Stimulated activated CD4-positive, alpha-beta T cell treated with anti-CD3 and anti-CD28 coated beads, Interleukin-4, amount 100 ng/mL, for 24 hours (primary cell): Measurements from ENCODE around the gene ANKRD40CL.
"Not testable (repeated sequence)": the region's sequence is repeated elsewhere in the genome, so short reads cannot be mapped to it uniquely, and the experiment has no call there.

ENCODE experiments used
- DNase-seq: peaks from one replicate; pipeline ENCODE4 v3.0.0-alpha.2; 2020

The ANKRD40CL gene, protein sequence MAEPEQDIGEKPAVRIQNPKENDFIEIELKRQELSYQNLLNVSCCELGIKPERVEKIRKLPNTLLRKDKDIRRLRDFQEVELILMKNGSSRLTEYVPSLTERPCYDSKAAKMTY

DNA sequence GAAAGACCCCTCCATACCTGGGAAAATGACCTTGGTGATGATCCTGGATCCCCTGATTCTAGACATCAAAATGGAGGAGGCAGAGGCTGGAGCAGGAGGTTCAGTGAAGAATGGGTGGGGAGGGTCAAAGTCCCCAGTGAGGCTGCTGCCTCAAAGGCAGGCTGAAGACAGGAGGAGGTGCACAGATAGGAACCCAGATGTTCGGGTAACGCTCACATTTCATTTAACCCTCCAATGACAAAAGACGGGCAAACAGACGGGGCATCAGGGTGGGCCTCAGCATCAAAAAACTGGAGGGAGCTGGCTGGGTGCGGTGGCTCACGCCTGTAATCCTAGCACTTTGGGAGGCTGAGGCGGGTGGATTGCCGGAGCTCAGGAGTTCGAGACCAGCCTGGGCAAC, at the start of gene ANKRD40CL:
TSS of gene ANKRD40CL (minus strand) at position 73 of the 400 bp plus-strand sequence. CDS start 605 bp downstream, outside the sequence.
- no peak for DNase-seq

DNA sequence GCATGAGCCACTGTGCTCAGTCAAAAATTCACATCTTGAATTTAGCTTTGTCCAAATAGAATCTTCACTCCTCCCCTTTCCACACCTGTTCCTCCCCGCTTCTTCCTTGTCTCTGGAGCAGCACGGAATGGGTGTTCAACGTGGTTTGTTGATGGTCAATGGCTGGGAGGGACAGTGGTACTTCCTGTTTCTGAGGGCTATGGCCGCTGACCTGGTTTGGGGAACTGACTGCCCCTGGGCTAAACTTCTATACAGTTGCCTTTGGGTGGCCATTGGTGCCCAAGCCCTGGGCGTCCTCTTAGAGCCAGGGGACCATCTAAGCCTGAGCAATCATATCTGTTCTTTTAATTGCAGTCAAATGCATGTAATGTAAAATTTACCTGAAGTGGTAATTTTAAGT, 49.0 kb upstream of the ANKRD40CL start:
- DNase-seq: no peak

DNA sequence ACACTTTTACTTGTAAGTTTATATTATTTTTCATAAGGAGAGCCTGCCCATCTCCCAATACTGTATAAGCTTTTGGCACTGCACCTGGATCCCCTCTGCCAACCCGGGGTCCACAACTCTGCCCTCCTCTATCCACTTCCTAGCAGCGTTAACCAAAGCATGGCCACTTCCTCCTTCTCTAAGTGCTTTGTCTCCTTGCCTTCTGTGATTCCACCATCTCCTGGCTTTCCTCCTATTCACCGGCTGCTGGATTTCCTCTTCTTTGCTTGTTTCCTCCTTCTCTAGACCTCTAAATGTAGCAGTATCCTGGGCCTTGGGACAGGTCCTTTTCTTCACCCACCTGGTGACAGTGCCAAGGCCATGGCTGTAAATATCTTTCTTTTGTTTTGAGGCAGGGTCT, 48.1 kb upstream of the ANKRD40CL start:
- DNase-seq: no peak

DNA sequence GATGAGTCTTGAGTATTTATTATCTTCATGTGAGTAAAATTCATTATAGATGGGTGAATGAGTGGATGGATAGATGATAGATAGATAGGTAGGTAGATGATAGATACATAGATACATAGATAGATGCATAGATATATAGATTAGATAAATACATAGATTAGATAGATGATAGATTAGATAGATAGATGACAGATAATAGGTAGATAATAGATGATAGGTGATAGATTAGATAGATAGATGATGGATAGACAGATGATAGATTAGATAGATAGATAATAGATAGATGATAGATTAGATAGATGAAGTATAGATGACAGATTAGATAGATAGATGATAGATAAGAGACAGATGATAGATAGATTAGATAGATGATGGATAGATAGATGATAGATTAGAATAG, 46.3 kb upstream of the ANKRD40CL start:
- DNase-seq: no peak

DNA sequence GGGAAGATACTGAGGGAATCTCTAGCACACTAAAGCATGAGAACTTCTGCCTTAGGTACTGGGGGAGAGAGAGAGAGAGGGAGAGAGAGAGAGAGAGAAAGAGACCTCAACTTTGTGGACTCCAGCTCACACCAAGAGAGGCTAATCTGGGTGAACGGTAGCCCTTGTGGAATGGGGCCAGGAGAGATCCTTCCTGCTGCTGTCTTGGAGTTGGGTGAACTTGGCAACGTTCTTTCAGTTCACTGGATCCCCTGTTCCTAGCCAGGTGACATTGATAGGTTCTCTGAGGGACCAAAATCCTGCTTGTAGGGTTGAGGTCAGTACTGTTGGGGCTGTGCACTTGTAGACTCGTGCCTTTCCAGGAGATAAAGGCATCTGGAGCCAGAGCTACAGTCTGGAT, 41.6 kb upstream of the ANKRD40CL start:
- no peak for DNase-seq

DNA sequence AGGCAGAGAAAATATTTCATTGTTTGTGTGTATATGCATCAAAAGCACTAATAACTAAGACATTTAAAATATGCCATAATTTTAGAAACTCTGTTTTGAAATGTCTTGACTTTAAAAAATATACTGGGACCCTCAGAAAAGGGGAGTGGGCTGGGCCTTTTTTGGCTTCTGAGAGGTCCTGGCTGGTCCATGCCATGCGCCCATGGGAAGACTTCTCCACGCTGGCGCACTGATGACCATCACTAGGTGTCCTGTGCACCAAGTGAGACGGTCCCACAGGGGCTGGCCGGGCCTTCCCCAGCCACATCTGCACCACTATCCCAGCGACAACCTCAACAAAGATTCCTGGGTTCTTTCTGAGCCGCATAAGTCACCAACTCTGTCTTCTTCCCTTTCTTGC, 41.1 kb upstream of the ANKRD40CL start:
- DNase-seq: no peak

DNA sequence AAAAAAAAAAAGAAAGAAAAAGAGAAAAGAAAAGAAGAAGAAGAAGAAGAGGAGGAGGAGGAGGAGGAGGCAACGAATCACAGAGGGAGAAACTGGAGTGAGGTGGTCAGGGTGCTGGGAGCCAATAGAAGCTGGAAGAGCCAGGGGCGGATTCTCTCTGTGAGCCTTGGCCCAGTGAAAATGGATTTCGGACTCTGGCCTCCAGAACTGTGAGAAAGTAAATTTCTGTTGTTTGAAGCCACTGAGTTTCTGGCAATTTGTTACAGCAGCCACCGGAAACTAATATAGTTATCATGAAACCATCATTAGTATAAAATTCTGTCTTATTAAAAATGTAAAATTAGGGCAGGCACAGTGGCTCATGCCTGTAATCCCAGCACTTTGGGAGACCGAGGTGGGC, 40.4 kb upstream of the ANKRD40CL start:
- DNase-seq: no peak

DNA sequence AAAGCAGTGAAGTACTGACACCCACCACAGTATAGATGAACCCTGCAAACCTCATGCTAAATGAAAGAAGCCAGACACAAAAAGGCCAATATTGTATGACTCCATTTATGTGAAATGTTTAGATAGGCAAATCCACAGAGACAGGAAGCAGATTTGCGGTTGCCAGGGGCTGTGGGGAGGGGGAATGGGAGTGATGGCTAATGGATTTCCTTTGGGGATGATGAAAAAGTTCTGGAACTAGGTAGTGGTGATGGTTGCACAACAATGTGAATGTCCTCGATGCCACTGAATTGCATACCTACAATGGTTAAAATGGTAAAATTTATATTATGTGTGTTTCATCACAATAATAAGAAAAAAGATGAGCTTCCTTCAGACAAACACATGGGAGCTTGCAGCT, 39.7 kb upstream of the ANKRD40CL start:
- DNase-seq: no peak

DNA sequence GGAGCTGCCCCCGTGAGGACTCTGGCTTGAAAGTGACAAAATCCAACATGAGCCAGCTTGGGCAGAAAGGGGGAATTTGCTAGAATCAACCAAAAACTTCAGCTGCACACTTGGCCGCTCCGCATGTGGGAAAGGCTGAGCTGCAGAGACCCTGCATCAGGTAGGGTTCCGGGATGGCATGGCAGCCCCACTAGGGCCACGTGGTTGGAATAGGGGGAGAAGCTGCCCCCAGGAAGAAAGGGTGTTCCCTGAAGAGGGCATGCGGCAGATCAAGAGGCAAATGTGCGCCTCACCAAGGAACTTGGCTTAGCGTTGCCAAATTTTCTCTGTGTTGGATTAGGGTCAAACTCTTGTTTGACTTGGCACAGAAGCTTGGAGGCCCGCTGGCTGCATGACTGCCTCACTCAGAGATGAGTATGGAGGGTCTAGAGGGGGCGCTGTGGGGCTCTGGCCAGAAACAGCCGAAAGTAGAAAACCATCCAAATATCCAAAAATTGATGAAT, 38.9 kb upstream of the ANKRD40CL start:
- DNase-seq: no peak

DNA sequence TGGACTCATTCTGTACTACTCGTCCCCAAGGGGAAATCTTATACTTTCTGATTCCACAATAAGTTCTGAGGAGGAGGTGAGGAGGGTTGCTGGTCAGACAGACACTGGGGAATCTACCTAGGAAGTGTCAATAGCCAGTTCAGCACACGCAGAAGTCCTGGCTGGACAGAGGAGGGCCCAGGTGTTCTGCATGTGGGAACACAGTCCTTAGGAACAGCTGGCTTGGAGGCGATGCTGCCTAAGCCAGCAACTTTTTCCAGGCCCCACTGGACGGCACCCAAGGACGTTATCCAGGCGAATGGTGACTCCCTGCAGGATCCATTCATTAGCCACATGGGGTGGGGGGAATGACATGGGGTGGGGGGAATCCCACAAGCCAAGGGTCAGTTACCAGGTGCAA, 38.2 kb upstream of the ANKRD40CL start:
- no peak for DNase-seq

DNA sequence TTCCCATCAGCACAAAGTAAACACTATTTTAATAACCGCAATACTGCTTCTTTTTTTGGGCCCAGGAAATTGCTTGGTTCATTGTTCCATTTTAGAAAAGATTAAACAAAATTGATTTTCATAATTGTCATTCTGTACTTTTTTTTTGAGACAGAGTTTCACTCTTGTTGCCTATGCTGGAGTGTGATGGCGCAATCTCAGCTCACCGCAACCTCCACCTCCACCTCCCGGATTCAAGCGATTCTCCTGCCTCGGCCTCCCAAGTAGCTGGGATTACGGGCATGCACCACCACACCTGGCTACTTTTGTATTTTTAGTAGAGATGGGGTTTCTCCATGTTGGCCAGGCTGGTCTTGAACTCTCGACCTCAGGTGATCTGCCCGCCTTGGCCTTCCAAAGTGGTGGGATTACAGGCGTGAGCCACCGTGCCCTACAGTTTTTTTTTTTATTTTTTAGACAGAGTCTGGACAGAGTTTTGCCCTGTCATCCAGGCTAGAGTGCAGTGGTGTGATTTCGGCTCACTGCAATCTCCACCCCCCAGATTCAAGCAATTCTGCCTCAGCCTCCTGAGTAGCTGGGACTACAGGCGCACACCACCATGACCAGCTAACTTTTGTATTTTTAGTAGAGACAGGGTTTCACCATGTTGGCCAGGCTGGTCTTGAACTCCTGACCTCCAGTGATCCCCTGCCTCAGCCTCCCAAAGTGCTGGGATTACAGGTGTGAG, 37.6 kb upstream of the ANKRD40CL start:
- not testable (repeated sequence) for DNase-seq

DNA sequence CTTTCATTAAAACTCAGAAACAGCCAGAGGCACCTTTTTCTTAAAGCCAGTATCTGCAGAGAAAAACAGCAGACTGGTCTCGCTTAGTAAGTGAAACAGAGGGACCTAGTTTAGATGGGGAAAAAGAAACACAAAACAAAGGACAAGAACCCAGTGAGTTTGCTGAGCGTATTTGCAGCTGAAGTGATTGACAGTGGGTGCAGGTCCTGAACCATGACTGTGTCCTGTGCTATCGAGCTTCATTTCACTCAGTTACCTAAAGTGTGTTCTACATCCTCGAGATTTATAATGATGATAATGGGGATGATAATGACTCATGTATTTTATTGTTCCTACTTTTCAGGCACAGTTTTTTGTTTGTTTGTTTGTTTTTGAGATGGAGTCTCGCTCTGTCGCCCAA, 36.4 kb upstream of the ANKRD40CL start:
- DNase-seq: no peak

DNA sequence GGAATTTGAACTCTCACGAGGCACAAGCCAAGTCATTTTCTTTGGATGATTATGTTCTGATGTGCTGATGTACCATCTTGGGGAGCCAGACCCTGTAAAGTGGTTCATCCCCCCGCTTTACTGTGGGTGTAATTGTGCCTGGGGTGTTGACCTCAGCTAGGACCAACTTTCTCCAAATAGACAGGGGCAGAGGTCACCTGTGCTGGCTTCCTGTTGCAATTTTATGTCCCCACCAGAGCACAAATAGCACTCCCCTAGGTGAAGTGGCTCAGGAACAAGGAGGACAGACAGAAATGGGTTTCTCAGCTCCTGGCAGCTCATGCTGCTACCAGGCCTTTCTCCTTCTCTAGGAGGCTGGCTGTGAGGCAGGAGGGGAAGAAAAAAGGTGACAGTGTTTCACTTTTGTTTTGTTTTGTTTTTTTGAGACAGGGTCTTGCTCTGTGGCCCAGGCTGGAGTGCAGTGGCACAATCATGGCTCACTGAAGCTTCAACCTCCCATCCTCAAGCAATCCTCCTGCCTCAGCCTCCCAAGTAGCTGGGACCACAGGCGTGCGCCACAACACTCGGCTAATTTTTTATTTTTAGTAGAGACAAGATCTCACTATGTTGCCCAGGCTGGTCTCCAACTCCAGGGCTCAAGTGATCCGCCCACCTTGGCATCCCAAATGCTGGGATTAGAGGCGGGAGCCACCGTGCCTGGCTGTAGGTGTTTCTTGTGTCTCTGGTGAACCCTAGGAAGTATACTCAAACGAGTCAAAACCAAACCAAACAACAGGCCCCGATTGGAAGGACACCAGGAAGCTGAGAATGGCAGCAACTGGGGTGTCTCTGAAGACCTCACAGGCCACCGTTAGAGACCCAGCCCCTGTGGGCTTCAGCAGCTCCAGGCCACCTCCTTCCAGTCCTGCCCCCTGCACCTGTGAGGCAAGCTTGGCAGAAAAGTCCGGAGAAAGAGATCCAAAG, 35.6 kb upstream of the ANKRD40CL start:
- no peak for DNase-seq

DNA sequence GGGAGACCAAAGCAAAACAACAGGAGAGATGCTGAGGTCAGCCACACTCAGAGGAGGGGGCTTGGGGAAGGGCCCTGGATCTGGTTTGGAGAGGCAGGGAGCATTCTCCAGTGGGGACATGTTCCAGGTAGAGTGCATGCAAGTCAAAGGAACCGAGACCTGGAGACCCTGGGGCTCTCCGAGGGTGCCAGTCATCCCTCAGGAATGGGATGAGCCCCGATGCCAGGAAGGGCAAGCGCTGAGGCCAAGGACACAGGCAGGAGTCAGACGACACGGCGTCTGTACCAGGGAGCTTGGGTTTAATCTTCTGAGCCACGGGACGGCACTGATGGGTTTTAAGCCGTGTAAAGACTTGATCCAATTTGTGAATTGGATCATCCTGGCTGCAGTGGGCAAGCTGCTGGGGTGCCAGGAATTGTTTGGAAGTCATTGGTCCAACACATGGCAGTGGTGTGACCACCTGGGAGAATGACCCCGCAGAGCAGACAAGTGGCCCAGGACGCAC, 32.9 kb upstream of the ANKRD40CL start:
- no peak for DNase-seq

DNA sequence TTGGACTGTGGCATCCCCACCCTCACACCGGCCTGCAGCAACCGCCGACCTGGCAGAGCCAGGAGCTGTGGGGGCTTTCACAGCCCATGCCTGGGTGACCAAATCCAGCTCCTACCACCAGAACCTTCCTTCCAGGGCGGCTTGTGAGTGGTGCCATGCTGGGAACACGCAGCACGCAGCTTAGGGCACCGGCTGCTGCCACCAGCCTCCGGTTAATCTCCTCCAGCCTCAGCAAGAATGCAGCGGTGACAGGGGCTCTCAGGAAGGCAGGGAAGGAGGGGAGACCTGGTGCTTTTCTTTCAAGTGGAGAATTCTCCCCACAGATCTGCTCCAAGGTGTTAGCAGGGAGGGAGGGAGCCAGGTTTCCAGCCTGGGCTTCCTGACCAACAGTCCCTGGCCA, 32.3 kb upstream of the ANKRD40CL start:
- DNase-seq: no peak

DNA sequence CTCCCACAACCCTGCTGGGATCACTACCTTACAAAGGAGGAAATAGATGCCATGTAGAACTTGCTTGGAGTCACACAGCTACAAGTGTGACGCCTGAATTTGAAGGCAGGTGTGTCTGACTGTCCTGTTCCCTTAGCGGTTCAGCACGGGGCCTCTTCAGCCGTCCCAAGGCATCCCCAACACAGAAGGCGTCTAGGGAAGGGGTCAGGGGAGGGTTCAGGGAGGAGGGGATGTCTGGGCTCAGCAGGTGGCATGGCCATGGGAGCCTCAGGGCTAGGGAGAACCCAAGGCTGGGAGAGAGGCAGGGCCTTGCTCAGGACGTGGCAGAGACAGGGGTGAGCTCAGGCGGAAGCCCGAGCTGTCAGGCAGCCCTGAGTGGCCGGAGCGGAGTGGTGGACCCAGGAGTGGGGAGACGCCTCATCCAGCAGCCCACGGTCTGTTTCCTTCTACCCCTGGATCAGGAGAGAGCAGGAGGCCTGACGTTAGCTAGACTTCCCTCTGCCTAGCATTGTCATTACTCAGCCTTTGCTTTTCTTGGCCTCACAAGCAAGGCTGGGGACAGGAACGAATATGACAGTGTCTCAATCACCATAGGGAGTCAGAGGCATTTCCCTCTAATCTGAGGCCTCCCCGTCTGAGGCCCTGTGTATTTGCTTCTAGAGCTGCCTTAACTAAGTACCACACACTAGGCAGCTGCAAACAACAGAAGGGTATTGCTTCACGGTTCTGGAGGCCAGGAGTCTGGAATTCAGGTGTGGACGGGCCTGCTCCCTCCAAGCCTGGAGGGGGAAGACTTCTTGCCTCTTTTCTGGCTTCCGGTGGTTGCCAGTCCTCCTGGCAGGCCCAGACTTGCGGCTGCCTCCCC, 31.3 kb upstream of the ANKRD40CL start:
- no peak for DNase-seq

DNA sequence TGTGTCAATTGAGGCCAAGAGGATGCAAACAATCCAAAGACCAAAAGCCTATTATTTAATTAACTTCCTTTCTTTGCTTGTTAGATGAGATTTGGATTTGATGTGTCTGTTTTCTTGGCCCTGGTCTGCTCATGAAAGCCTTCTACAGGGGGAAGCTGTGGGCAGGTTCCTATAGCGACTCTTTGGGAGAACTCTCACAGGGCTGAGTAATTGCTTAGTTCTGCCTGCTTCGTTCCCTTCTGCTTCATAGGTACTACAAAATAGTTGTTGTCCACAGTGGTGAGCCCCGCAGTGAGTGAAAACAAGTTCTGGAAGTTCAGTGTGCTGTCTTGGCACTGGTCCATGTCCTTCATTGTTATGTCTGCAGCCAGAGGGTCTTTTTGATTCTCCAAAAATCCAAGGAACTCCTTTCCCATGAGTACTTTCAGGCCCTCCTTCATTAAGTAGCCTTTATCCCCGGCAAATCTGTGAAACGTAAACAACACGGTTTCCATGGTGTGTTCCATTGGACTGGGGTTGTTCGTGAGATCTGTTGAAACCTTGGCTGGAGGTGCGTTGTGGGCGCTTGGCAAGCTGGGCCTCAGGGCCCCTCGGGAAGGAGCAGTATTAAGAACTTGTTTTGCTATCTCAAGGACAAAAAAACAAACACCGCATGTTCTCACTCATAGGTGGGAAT, 30.0 kb upstream of the ANKRD40CL start:
- DNase-seq: no peak

DNA sequence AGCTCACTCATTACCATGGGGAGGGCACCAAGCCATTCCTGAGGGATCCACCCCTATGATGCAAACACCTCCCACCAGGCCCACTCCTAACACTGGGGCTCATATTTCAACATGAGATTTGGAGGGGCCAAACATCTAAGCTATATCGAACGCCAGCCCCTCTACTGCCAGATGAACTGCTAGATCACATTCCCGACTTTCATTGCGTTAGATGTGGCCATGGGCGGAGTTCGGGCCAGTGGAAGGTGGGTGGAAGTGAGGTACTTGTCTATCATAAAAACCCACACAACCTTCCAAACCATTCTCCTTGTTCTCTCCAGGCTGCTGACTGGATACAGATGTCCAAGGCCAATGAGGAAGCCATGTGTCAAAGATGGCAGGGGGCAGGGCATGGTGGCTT, 27.0 kb upstream of the ANKRD40CL start:
- DNase-seq: no peak

DNA sequence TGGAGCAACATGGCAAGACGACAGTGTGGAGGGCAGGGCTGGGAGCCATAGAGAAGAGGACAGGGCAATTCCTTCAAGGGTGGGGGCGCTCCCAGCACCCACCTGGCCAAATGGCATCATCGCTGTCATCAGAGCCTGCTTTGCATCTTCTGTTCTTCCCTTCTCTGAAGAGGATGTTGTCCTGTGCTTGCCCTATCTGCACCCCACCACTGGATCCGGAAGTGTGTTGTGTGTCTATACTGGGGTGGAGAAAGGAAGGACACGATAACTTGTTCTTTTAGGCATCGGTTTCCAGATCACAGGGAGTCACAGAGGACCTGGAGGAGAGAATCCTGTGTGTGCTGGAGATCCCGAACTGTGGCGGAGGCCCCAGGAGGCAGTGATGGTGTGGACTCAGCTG, 25.7 kb upstream of the ANKRD40CL start:
- DNase-seq: no peak

DNA sequence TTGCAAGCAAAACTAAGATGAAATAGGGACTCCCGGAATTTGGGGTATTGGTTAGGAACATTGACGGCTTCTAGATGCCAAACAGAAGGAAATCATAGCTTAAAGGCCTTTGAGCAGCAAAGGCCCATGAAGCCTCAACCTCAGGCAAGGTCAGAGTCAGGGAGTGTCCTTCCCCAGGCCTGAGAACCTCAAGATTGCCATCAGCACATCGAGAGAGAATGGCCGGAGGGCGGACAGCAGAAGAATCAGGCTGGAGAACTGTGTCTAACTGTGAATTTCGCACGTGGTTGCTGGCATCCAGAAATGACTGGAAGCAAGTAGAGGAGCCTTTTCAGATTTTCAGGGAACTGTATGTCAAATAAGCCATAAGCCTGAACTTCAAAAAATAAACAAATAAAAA, 24.8 kb upstream of the ANKRD40CL start:
- no peak for DNase-seq

DNA sequence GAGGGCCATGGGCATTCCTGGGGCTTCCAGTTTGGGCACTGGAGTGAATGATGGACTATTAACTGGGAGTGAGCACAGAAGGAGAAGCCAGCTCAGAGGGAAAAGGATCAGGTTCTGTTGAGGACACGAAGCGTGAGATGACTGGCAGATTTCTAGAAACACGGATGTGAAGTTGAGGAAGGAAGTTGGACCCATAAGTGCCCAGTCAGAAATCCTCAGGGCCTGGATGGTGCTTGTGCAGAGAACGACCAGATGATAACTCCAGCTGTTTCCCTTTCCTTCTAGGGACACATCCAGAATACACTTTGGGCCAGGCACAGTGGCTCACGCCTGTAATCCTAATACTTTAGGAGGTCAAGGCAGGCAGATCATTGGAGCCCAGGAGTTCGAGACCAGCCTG, 23.3 kb upstream of the ANKRD40CL start:
- DNase-seq: no peak

DNA sequence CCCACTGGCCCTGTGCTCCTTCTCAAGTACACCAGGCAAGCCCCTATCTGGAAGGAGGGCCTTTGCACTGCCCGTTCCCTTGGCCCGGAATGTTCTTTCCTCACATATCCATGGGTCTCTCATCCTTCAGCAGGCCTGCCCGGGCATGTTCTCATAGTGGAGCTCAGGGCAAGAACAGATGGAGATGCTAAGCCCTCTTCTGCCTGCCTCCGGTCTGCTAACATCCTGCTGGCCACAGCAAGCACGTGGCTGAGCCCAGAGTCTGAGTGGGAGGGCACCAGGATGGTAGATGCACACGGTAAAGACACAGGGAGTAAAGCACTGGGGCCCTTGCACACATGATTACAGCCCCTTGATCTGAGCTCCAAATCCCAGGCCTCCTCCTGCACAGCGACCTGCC, 19.8 kb upstream of the ANKRD40CL start:
- no peak for DNase-seq
